Measurements from ENCODE around the gene TSPO2.

Gene TSPO2

GRCh38 chr6:41040940-41041536 lies 1.2 kb upstream of the TSPO2 start:
- H3K4me2 ChIP-seq (ENCODE audit: insufficient read depth, low read length), result no peak overlapping the region
- TF ChIP-seq CTCF (IDR thresholded peaks at IDR 0.05; ENCODE audit: borderline replicate concordance, extremely low read depth, low read length, poor library complexity, severe bottlenecking) (no peak), EZH2 (IDR thresholded peaks at IDR 0.05; ENCODE audit: borderline replicate concordance, low read depth, low read length, severe bottlenecking) (no peak)

GRCh38 chr6:41043151-41043550 lies 884 bp downstream of the TSPO2 start:
- no peaks in the 10 kb centered on the region for H3K9me3 ChIP-seq (ENCODE audit: insufficient read depth, low read length, severe bottlenecking)
- H3K36me3 ChIP-seq (ENCODE audit: insufficient read depth, low read length), result no peaks in the 10 kb centered on the region
- no peak overlapping the region for H3K4me3 ChIP-seq (ENCODE audit: low read depth in 1 of 2, low read length in 2 of 2)
- H3K27ac ChIP-seq (ENCODE audit: low read length), result no peak overlapping the region
- H4K20me1 ChIP-seq (ENCODE audit: insufficient read depth, low read length), result no peaks in the 10 kb centered on the region
- no peaks in the 10 kb centered on the region for H3K79me2 ChIP-seq (ENCODE audit: insufficient read depth, low read length)
- no peaks in the 10 kb centered on the region for H3K4me1 ChIP-seq (ENCODE audit: insufficient read depth, low read length)
- no peak overlapping the region for H2AFZ ChIP-seq (ENCODE audit: low read depth, low read length)
- no peak overlapping the region for H3K4me2 ChIP-seq (ENCODE audit: insufficient read depth, low read length)
- no peak overlapping the region for H3K9ac ChIP-seq (ENCODE audit: low read depth, low read length)
- DNase-seq (no peak), ATAC-seq (ENCODE audit: insufficient read depth, low read depth) (no peak)
- H3K27me3 ChIP-seq (ENCODE audit: insufficient read depth, low read length, poor library complexity), result no peaks in the 10 kb centered on the region
- TF ChIP-seq CTCF (IDR thresholded peaks at IDR 0.05; ENCODE audit: borderline replicate concordance, extremely low read depth, low read length, poor library complexity, severe bottlenecking) (no peak), EZH2 (IDR thresholded peaks at IDR 0.05; ENCODE audit: borderline replicate concordance, low read depth, low read length, severe bottlenecking) (no peak)

More at GRCh38 chr6:41040940-41041536, 1.2 kb upstream of the TSPO2 start:
- Histone ChIP-seq H2AFZ (ENCODE audit: low read depth, low read length) (no peak overlapping the region), H3K9ac (ENCODE audit: low read depth, low read length) (no peak overlapping the region), H3K36me3 (ENCODE audit: insufficient read depth, low read length) (no peaks in the 10 kb centered on the region), H4K20me1 (ENCODE audit: insufficient read depth, low read length) (no peaks in the 10 kb centered on the region), H3K4me3 (ENCODE audit: low read depth in 1 of 2, low read length in 2 of 2) (no peak overlapping the region), H3K27me3 (ENCODE audit: insufficient read depth, low read length, poor library complexity) (no peaks in the 10 kb centered on the region), H3K9me3 (ENCODE audit: insufficient read depth, low read length, severe bottlenecking) (no peaks in the 10 kb centered on the region), H3K4me1 (ENCODE audit: insufficient read depth, low read length) (no peaks in the 10 kb centered on the region), H3K27ac (ENCODE audit: low read length) (no peak overlapping the region), H3K79me2 (ENCODE audit: insufficient read depth, low read length) (no peaks in the 10 kb centered on the region)
- ATAC-seq (ENCODE audit: insufficient read depth, low read depth) (no peak), DNase-seq (no peak)

GRCh38 chr6:41045664-41046063 lies 3.4 kb downstream of the TSPO2 start:
- no peaks in the 10 kb centered on the region for H3K36me3 ChIP-seq (ENCODE audit: insufficient read depth, low read length)
- no peaks in the 10 kb centered on the region for H3K4me1 ChIP-seq (ENCODE audit: insufficient read depth, low read length)
- no peak for TF ChIP-seq CTCF (IDR thresholded peaks at IDR 0.05; ENCODE audit: borderline replicate concordance, extremely low read depth, low read length, poor library complexity, severe bottlenecking)
- TF ChIP-seq EZH2 (IDR thresholded peaks at IDR 0.05; ENCODE audit: borderline replicate concordance, low read depth, low read length, severe bottlenecking), result no peak
- no peaks in the 10 kb centered on the region for H3K27me3 ChIP-seq (ENCODE audit: insufficient read depth, low read length, poor library complexity)
- no peak overlapping the region for H3K9ac ChIP-seq (ENCODE audit: low read depth, low read length)
- H3K79me2 ChIP-seq (ENCODE audit: insufficient read depth, low read length), result no peaks in the 10 kb centered on the region
- H3K27ac ChIP-seq (ENCODE audit: low read length), result no peak overlapping the region
- no peaks in the 10 kb centered on the region for H4K20me1 ChIP-seq (ENCODE audit: insufficient read depth, low read length)
- ATAC-seq (ENCODE audit: insufficient read depth, low read depth), result no peak
- H3K4me3 ChIP-seq (ENCODE audit: low read depth in 1 of 2, low read length in 2 of 2), result no peak overlapping the region
- H3K9me3 ChIP-seq (ENCODE audit: insufficient read depth, low read length, severe bottlenecking), result no peaks in the 10 kb centered on the region
- H2AFZ ChIP-seq (ENCODE audit: low read depth, low read length), result no peak overlapping the region
- H3K4me2 ChIP-seq (ENCODE audit: insufficient read depth, low read length), result no peak overlapping the region
- no peak for DNase-seq
